Limb (tissue), 2 donors: ENCODE measurements around the gene BLMH.
"Not testable (repeated sequence)": the region's sequence is repeated elsewhere in the genome, so short reads cannot be mapped to it uniquely, and the experiment has no call there.

Source experiments
- DNase-seq, 2 donors: peaks; one replicate each; pipeline ENCODE4 v3.0.0-alpha.2; 2016; ENCODE audit errors: extremely low spot score in 2 of 2

The BLMH gene

DNA sequence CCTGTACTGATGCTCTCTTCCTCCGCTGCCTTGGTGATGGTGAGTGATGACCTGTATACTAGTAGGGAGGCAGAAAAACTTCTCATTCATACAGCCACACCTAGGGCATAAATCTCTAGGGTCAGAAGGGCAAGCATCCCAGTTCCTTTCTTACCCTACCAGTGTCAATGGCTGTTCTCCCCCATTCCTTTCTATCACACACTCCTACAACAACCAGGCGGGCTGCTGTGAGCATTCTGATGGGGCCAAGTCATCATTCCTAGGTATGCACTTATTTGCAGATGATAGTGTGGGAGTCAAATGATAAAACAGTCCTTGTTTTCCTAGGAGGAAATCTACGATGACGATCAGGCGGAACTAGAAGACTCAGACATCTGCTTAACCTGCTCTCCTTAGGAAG, 42.3 kb downstream of the BLMH start:
- no peak for DNase-seq

DNA sequence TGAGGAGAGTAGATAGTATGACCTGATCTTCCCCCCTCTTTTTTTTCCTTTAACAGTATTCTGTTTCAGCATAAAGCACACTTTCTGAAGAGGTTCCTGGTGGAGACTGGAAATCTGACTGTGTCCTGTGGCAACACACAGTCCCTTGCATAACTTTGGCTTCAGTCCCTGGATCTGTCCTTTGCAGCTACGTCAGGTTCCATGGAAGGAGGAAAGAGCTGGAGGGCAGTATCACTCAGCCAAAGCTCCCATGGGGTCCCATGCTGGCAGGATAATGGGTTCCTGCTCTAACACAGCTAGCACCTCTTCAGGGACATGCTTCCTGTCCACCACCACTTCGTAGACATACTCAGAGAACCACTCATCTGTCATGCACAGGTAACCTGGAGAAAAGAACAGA, 43.0 kb downstream of the BLMH start:
- no peak for DNase-seq

DNA sequence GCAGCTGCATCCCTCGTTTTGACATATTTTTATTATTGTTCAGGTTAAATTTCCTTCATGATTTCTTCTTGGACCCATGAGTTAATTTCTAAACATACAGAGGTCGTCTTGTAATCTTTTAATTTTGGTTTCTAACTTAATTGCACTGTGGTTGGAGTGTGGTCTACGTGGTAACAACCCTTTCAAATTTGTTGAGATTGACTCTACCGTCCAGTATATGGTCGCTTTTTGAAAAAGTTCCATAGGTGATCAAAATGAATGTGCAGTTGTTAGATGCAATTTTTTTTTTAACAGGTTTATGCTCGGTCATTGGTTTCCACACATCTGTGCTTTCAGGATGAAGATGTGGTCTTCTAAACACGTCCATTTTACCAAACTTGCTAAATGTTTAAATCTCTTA, 45.3 kb downstream of the BLMH start:
- no peak for DNase-seq

DNA sequence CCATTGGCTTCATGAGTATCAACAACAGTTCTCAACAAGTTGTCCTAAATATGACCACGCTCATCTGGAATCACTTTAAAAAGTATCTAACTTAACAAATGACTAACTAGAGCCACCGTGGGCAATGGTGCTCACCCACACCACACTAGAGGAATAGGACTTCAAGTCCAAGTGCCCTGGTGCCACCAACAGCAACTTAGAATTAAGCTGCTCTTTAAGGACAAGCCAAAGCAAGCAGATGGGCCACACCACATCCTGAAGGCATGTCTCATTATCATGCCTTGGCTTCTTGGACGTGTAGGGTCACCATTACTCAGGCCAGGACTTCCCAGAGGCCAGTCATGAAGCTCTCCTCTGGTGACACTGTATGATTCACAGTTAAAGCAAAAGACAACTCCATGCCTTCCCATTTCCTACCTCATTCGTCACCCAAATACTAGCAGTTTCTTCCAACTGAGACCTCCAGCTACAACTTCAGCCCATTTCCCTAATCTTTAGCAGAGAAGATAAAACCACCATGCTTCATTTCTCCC, 46.8 kb downstream of the BLMH start:
- DNase-seq = no peak

DNA sequence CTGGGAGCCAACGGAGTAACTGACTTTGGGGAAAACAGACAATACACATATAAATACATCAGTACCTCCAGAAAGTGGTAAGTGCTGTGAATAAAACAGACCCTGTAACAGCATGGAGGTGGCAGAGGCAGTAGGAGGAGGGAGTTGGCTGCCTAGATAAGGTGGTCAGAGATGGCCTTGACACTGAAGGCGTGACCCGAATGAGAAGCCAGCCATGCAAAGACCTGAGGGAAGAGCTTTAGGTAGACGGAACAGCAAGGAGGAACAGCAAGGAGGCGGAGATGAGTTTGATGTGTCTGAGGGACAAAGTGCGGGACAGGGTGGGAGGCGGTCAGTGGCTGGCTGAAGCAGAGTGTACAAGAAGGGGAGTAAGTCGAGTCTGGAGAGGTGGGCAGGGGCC, 48.2 kb downstream of the BLMH start:
- no peak for DNase-seq

DNA sequence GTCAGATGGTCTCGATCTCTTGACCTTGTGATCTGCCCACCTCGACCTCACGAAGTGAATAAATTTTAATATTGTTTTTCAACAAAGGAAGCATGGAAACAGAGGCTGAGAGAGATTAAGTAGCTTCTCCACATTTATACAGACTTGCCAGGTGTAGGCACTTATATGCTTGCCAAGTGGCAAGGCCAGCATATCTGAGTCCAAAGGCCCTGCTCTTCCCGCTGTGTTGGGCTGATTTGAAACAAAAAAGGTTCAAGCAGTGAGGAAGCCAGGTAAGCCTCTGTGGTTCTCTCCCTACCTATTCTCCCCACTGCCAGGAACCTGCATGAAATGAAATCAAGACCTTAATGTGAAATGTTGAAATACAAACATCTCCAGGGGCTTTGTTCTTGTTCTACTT, 48.7 kb downstream of the BLMH start:
- DNase-seq = no peak

DNA sequence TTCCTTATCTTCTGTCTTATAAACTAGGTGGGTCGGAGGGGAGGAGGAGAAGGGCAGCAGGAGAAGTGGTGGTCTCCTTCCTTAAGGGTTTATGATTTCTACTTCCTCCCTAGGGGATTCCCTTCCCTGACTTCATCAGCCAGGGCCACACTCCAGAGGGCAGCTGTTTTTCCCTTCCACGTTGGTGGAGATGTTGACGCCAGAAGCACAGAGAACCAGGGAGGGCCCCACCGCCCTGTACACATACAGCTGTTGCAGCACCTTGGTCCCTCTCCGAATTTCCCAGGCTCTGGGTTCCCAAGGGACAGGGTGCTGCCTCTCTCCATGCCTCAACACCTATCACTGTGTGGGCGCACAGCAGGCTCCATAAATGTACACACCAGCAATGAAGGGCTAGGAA, 50.7 kb downstream of the BLMH start:
- no peak for DNase-seq

DNA sequence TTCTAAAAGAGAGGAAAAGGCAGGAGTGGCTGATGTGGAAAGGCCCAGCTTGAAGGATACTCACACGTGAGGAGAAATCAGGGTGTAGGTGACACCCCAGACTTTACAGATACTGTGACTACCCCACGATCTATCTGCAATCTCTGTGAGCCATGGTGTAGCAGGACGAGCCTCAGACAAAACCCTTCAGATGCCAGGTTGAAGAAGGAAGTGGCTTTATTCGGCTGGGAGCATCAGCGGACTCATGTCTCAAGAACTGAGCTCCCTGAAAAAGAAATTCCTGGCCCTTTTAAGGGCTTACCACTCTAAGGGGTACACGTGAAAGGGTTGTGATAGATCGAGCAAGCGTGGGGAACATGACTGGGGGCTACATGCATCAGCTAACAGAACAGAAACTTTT, 51.6 kb downstream of the BLMH start:
- DNase-seq = no peak

DNA sequence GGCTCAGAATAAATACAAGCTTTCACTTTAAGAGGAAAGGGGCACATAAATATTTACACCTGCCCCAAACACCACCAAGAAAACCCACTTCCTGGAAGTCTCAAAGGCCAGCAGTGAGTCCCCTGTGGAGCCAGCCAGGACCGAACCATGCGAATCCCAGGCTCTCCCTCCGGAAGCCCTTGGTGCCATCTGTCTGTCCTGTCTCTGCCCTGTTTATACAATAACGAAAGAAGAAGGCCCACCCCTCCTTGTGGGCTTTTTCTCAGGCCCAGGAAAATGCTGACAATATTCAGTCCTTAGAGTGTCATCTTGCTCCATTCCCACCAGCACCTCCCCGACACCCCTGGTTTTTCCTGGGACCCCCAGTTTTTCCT, 52.7 kb downstream of the BLMH start:
- DNase-seq = no peak

DNA sequence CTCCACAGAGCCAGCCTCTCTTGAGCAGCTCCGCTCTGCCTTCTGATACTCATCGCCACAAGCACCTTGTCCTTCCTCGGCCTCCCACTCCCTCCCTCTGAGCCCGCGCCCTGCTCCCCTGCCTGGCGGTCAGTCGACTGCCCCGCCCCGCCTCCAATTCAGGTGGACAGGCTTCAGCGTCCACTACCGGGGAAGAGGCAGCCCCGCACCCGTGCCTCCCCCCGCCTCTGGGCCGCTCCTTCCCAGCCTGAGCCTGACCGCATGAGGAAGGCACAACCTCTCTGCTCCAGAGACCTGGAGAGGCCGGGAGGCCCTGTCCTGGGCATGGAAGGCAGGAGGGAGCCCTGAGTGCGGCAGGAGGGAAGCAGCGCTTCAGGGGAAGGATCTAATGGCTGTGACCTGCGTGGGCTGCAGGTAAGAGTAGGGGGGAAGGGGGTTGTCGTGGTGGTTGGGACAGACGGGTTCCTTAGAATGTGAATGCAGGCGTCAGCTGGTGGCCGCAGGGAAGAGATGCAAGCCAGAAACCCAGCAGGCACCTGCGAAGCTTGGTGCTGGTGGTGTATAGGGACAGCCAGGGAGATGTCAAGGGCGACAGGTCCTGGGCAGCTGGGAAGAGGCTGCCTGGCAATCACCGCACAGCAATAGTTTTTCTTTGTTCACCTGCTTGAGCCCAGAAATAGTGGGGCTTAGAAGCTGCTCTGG, 53.2 kb downstream of the BLMH start:
- DNase-seq = no peak

DNA sequence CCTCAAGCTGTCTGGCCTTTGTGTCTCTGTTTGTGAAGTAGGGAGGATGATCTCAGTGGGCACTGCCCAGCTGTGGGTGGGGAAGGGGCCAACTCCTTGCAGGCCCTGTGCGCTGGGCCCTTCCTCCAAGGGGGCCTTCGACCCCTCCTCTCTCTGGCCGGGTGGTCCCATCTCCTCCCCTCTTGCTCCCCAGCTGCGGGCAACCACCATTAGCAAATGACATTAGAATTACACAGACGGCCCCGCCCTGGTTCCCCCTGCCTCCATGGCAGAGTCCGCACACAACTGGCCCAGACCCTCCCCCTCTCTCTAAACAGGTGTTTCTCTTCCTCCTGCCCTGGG, 53.8 kb downstream of the BLMH start:
- DNase-seq = no peak

DNA sequence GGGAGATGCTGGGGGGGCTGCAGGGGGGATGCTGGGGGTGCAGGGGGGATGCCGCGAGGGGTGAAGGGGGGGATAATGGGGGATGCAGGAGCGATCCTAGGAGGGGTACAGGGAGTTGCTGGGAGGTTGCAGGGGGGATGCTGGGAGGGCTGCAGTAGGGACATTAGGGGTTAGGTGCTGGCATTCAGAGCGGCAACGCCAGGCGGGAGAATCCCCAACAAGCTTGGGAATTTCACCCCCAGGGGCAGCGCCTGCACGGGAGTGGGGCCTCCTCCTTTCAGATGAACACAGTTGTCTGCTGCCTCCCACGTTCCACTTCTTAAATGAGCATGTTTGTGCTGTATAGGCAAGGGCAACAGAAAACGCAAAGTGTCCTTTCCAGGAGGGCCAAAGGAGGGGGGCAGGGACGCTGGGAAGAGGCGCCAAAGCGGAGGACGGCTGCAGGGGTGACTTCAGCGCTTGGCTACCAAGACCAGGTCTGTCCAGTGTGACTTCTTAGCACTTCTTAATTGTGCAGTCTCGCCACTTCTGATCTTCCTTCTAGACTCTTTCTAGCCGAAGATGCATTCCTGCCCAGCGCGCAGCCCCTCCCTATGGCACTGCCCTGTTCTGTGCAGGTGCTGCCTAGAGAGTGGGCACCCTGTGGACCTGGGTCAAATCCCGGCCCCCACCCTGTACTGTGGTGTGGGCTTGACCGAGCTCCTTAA, 54.3 kb downstream of the BLMH start:
- no peak for DNase-seq

DNA sequence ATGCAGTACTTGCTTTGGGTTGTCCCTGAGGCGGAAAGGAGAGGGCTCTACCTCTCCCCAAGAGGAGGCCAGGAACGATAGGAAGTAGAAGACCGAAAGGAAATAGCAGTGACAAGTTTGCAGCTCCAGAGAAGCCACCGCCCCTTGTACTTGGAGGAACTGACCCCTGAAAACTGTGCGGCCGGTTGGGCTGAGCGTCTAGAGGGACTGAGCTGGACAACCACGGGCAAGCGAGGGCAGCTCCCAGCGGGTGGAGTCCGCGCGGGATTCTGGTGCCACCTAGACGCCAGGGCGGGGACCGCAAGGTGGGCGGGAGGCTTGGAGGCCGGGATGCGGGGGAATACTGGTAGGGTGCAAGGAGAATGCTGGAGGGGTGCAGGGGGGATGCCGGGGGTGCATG, 55.0 kb downstream of the BLMH start:
- peak in 1 of 2 donors; percentile 52 for DNase-seq

DNA sequence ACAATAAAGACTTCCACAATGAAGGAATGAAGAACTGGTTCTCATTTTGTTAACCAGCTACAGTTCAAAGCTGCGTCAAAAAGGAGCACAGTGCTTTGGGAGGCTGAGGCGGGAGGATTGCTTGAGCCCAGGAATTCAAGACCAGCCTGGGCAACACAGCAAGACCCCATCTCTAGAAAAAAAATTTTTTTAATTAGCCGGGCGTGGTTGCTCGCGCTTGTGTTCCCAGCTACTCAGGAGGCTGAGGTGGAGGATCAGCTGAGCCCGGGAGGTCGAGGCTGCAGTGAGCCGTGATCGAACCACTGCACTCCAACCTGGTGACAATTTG, 55.5 kb downstream of the BLMH start:
- no peak for DNase-seq

DNA sequence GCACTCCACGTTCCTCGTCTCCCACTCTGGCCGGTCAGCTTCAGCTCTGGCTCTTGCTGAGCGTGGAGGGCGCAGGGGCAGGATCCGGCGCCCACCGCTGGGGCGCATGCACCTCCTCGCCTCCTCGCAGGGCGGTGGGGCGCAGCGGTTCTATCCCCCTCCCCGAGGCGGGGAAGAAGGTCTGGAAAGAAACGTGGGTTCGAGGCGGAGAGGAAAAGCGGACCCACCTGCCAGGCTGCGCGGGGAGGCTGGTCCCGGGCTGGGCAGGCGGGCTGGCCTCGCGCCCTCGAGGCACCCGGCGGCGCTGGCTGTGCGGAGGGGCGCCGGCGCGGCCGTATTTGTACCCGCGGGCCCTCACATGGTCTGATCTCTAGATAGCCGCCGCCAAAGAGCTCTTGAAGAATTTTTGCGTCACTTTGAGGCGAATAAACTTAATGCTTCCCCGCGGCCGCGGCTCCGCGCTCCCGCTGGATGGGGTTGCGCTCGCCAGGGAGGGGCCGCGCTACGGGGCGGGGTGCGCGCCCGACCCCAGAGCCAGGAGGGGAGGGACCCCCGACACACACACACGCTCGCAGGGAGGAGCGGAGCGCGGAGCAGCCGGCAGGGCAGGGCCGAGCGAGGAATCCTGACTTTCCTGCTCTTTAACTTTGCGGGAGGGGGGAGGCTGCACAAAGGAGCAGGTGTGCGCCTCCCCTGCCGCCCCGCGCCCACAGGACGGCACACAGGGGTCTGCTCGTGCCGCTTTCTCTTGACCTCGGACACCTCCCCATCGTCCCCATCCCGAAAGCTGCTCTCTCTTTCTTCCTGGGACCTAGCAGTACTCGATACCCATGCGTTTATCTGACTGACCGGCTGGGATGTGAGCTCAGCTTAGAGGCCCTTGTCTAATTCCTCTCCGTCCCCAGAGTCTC, 56.1 kb downstream of the BLMH start, which contains the start of gene SLC6A4:
TSS of gene SLC6A4 (minus strand) at position 312 of the 911 bp plus-strand sequence. CDS start 13,739 bp downstream, outside the sequence.
- DNase-seq = peak in 1 of 2 donors; percentile 44

DNA sequence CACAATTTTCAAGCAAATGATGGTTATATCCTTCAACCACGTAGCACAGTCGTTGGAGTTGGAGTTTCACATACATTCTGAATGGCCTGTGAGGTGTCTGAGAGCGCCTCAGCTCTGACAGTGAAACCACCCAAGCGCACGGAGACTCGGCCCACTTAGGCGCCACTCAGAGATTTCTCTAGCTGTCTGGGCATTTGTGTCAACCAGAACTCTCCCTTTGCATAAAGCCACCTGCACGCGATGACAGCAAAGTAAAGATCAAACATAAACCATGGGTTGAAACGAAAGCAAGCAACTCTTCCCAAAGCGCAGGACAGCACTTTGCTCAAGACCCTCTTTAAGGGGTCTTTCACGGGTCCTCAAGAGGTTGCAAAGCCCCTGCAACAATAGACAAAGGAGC, 56.8 kb downstream of the BLMH start:
- DNase-seq = no peak

DNA sequence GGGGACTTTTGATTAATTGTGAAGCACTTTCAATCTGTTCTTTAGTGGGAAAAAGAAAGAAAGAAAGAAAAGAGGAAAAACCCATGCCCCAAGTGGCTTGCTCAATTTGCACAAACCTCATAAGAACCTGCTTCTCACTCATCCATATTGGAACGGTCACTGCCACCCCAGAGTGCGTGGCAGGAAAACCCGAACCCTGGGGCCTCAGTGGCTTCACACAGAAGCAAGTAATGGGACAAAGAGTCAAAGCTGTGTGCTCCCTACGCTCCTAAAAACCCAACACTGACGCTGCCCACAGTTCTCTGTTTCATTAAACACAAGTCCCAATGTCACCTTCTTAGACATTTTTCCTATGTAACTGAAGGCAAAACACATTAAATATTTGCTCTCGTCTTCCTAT, 57.4 kb downstream of the BLMH start:
- no peak for DNase-seq

DNA sequence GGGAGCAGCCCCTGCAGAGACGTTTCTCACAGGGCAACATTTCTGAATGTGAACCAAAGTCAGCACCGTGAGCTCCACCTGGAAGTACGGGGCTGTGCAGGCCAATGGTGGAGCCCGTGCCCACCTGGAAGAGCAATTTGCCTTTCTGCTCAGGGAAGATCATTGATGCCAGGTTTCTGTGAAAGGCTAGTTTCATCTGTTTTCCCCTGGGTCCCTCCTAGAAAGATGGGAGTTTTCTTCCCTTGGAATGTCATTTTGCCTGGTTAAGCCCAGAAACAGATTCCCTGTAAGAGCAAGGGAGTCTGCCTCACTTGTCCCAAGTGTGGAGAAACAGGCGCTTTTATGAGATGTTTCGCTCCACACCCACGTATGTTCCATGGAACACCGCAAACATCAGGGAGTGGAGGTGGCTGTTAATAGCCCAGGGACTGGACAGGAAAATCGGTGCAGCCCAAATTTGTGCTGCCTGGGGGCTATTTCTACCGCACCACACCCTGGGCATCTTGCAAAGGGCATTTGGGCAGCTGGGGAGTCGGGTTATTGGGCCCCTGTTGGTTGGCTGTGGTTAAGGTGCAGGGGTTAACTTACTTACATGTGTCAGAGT, 58.8 kb downstream of the BLMH start:
- DNase-seq = no peak

DNA sequence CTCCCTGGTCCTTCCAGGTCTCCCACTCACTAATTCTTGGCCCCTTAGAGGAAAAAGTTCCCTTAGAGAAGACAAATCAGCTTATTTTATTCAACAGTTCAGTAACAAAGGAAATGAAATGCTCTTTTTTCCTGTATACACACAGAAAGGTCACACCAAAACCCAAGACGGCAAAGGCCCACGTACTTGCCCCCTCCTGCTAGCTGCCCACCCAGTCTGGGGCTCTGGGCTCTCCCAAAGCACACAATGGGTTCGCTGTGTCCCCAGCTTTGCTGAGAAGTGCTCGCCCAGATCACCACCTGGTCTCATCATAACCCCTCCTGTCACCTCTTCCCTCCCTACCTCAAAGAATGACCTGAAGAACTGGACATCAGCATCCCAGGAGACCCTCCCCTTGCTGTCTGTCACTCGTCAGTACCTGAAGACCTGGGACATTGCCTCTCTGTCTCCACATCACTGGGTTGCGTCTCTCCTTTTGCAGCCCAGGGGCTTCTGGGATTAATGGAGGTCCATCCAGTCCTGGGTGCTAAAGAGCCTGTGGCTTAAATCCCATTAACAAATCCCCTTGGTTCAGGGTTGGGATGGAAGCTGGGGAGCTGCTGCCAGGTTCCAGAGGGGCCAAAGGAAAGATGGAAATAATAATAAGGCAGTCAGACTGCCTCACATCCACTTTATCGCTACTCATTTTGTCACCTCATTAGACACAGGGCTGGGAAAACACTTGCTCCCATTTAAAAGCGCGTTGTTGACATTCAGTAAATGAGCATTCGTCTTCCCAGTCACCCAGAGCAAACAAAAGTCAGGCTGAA, 59.5 kb downstream of the BLMH start:
- DNase-seq = no peak

DNA sequence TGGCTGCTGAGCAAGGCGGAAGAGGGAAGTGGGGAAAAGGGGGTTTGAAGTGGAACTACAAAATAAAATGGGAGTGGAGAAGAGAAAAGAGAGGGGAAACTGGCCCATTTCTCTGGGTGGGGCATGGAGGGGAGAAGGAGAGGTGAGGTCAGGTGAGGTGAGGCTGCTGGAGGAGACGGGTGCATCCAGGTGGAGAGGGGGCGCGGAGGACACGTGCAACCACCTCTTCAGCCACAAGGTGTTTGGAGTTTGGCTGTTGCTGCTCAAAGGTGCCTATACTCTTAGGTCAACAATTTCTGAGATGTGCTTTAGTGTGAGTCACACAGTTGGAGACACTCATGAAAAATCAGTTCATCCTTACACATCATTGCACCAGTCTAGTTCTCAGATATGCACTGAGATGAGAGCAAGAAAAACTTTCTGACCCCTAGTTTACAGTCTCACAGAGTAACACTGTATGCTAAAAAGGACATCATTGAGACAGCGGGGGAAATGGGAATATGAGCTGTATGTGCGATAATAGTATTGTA, 61.1 kb downstream of the BLMH start:
- no peak for DNase-seq

DNA sequence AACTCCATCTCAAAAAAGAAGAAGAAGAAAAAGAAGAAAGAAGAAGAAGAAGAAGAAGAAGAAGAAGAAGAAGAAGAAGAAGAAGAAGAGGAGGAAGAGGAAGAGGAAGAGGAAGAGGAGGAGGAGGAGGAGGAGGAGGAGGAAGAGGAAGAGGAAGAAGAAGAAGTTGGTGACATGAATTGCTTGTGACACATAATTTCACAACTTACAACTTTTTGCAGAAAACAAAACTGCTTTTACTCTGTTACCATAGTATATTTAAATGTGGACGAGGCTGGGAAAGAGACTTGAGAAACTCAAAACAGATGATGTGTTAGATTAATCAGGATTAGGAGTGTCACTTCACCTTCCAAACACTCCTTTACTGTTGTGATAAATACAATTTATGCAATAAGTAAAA, 61.7 kb downstream of the BLMH start:
- not testable (repeated sequence) for DNase-seq
